Upper lobe of left lung (tissue), 6 donors: ENCODE results near the gene FAT2. TPM values are rescaled to one million over a fixed set of nuclear protein-coding genes. Genes with fewer than 3 reads are reported as not detected.

Experiments
- ATAC-seq, 2 donors: fragments of 200-7000 bp; cut with Tn5 transposase; one replicate each; pipeline ENCODE4 v1.9.1; 2022; ENCODE audit warnings: mild to moderate bottlenecking in 2 of 2, moderate library complexity in 2 of 2; ENCODE audit not compliant: low FRiP score in 2 of 2
- DNase-seq, 2 donors: peaks; one replicate each; pipeline ENCODE4 v3.0.0-alpha.2; 2019 to 2020
- H3K27ac ChIP-seq, 4 donors: fragments of 200-600 bp; sonication (generic); one replicate each; pipeline ENCODE4 v1.5.1; 2016 to 2019
- H3K27me3 ChIP-seq, 4 donors: fragments of 200-600 bp; sonication (generic); one replicate each; pipeline ENCODE4 v1.5.1; 2017 to 2019
- H3K36me3 ChIP-seq, 4 donors: fragments of 200-600 bp; sonication (generic); one replicate each; pipeline ENCODE4 v1.5.1; 2016 to 2019
- H3K4me1 ChIP-seq, 4 donors: fragments of 200-600 bp; sonication (generic); one replicate each; pipeline ENCODE4 v1.5.1; 2018 to 2019
- H3K4me3 ChIP-seq, 4 donors: fragments of 200-600 bp; sonication (generic); one replicate each; pipeline ENCODE4 v1.5.1; 2017 to 2019; ENCODE audit warnings: mild to moderate bottlenecking in 2 of 4, moderate library complexity in 1 of 4
- H3K9me3 ChIP-seq, 4 donors: fragments of 200-600 bp; sonication (generic); one replicate each; pipeline ENCODE4 v1.5.1; 2018 to 2019
- EP300 ChIP-seq, 4 donors: sonication (generic); formaldehyde crosslinking; IDR thresholded peaks; one replicate each; pipeline ENCODE4 v1.5.1; 2017; ENCODE audit warnings: antibody characterized with exemption in 4 of 4, control low read depth in 2 of 4
- POLR2A ChIP-seq, 4 donors: fragments of 450-650 bp; IDR thresholded peaks; one replicate each; pipeline ENCODE4 v1.5.1; 2016 to 2017; ENCODE audit warnings: antibody characterized with exemption in 4 of 4, mild to moderate bottlenecking in 2 of 4
- POLR2AphosphoS5 ChIP-seq, 2 donors: sonication (generic); formaldehyde crosslinking; IDR thresholded peaks; one replicate each; pipeline ENCODE4 v1.5.1; 2017; ENCODE audit warnings: antibody characterized with exemption in 2 of 2
- WGBS, 2 donors: methylation state at CpG; one replicate each; pipeline ENCODE4 v1.1.5; 2017 to 2018; 5-methylcytosine and 5-hydroxymethylcytosine counted together
- total RNA-seq, 6 donors: library from RNA; depleted of rRNA in 4 of 6; stranded (reverse); fragments of >200 nt in 4 of 6; gene quantifications; one replicate each; pipeline versions ENCODE4 v1.1.0 to v1.2.1, GENCODE V29; 2016 to 2021
- TF ChIP-seq, protein P1 (sequence below), 6 experiments: fragments of 450-650 bp in 4 of 6; fragments of 200-600 bp in 2 of 6; sonication (generic) in 2 of 6; IDR thresholded peaks; one replicate each; pipeline ENCODE4 v1.5.1; 2016 to 2019; ENCODE audit warnings: antibody characterized with exemption in 6 of 6
- donor health status: DM: no; HTN: no; CAD: no; lungs with moderate emphysema.
- donor health status: DM: no; HTN: yes; CAD: no; lungs with severe emphysema.

The FAT2 gene
- total RNA-seq, 6 donors from 2014 or later: under 0.01 to 2.3 (median 0.06) TPM; not detected in 1

GRCh38 chr5:151625285-151625684, 34.2 kb upstream of the FAT2 start:
- no peak overlapping the region for H3K4me3 ChIP-seq
- WGBS, 2 donors: 79 to 81% methylated on average over 9 of the region's 9 CpGs
- ATAC-seq (no peak), DNase-seq (no peak)
- no peaks in the 10 kb centered on the region for H3K9me3 ChIP-seq
- no peaks in the 10 kb centered on the region for H3K4me1 ChIP-seq
- no peaks in the 10 kb centered on the region for H3K36me3 ChIP-seq
- no peak for TF ChIP-seq POLR2A (IDR thresholded peaks at IDR 0.05)
- no peak for TF ChIP-seq POLR2AphosphoS5 (IDR thresholded peaks at IDR 0.05)
- TF ChIP-seq, protein P1, sequence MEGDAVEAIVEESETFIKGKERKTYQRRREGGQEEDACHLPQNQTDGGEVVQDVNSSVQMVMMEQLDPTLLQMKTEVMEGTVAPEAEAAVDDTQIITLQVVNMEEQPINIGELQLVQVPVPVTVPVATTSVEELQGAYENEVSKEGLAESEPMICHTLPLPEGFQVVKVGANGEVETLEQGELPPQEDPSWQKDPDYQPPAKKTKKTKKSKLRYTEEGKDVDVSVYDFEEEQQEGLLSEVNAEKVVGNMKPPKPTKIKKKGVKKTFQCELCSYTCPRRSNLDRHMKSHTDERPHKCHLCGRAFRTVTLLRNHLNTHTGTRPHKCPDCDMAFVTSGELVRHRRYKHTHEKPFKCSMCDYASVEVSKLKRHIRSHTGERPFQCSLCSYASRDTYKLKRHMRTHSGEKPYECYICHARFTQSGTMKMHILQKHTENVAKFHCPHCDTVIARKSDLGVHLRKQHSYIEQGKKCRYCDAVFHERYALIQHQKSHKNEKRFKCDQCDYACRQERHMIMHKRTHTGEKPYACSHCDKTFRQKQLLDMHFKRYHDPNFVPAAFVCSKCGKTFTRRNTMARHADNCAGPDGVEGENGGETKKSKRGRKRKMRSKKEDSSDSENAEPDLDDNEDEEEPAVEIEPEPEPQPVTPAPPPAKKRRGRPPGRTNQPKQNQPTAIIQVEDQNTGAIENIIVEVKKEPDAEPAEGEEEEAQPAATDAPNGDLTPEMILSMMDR (IDR thresholded peaks at IDR 0.05): no peak
- no peak for TF ChIP-seq EP300 (IDR thresholded peaks at IDR 0.05)
- no peak overlapping the region for H3K27ac ChIP-seq
- H3K27me3 ChIP-seq: no peaks in the 10 kb centered on the region

- WGBS, 2 donors: 69 to 76% methylated on average over 8 of the region's 8 CpGs
- Histone ChIP-seq H3K4me1 (no peaks in the 10 kb centered on the region), H3K36me3 (no peaks in the 10 kb centered on the region), H3K9me3 (no peaks in the 10 kb centered on the region), H3K27ac (no peak overlapping the region), H3K4me3 (no peak overlapping the region), H3K27me3 (no peaks in the 10 kb centered on the region)
- ATAC-seq (peak in 1 of 2 donors; percentile 55), DNase-seq (no peak)
- TF ChIP-seq, protein P1 (IDR thresholded peaks at IDR 0.05): no peak
- TF ChIP-seq POLR2AphosphoS5 (IDR thresholded peaks at IDR 0.05) (no peak), POLR2A (IDR thresholded peaks at IDR 0.05) (no peak), EP300 (IDR thresholded peaks at IDR 0.05) (no peak)
These were observed 33.3 kb upstream of the FAT2 start for GRCh38 chr5:151624476-151624875.

GRCh38 chr5:151622367-151623088, 31.4 kb upstream of the FAT2 start:
- H3K36me3 ChIP-seq: no peaks in the 10 kb centered on the region
- TF ChIP-seq, protein P1 (IDR thresholded peaks at IDR 0.05): no peak
- no peaks in the 10 kb centered on the region for H3K27me3 ChIP-seq
- no peak overlapping the region for H3K27ac ChIP-seq
- 80 to 81% methylated on average over 12 of the region's 12 CpGs for WGBS, 2 donors
- DNase-seq (peak in 1 of 2 donors; percentile 10), ATAC-seq (no peak)
- H3K4me3 ChIP-seq: no peak overlapping the region
- no peaks in the 10 kb centered on the region for H3K4me1 ChIP-seq
- no peaks in the 10 kb centered on the region for H3K9me3 ChIP-seq

- 81 to 89% methylated on average over 6 of the region's 6 CpGs for WGBS, 2 donors
- no peak overlapping the region for H3K4me3 ChIP-seq
- ATAC-seq: no peak
- TF ChIP-seq EP300 (IDR thresholded peaks at IDR 0.05) (no peak), POLR2A (IDR thresholded peaks at IDR 0.05) (no peak), POLR2AphosphoS5 (IDR thresholded peaks at IDR 0.05) (no peak)
- TF ChIP-seq, protein P1 (IDR thresholded peaks at IDR 0.05): no peak
- H3K9me3 ChIP-seq: no peaks in the 10 kb centered on the region
- H3K4me1 ChIP-seq: no peaks in the 10 kb centered on the region
- no peaks in the 10 kb centered on the region for H3K27me3 ChIP-seq
- no peak overlapping the region for H3K27ac ChIP-seq
- DNase-seq: no peak
- no peaks in the 10 kb centered on the region for H3K36me3 ChIP-seq
These were observed 29.3 kb upstream of the FAT2 start for GRCh38 chr5:151620461-151620840.

DNA sequence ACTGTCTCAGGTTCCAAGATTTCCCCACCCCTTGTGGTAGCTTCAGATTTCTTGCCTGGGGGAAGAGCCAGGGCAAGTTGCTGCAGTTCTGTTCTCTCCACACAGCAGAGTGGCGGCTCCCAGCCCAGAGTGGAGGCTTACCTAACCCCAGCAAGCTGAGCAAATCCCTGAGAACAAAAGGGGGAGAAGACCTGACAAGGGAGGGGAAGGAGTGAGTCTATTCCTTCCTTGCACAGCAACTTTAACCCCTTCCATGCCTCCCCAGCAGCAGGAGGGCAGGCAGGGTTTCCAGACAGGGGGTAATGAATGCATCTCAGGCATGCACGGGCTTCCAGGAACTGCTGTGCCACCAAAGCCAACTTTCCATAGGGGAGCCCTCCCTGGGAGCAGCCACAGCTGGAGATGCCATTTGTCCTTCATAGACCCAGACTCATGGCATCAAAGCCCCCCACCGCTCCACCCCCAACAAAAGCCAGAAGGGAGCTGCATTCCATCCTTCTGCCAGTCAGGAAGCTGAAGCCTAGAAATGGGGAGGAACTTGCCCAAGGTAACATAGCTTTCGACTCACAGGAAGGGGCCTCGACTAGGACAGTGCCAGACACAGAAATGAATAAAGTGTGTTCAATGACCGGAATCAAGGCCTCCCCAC, 28.8 kb upstream of the FAT2 start:
- WGBS, 2 donors: 52 to 57% methylated on average over 6 of the region's 6 CpGs
- no peaks in the 10 kb centered on the region for H3K27me3 ChIP-seq
- no peaks in the 10 kb centered on the region for H3K4me1 ChIP-seq
- TF ChIP-seq EP300 (IDR thresholded peaks at IDR 0.05) (no peak), POLR2AphosphoS5 (IDR thresholded peaks at IDR 0.05) (no peak), POLR2A (IDR thresholded peaks at IDR 0.05) (no peak)
- TF ChIP-seq, protein P1 (IDR thresholded peaks at IDR 0.05): no peak
- no peak overlapping the region for H3K4me3 ChIP-seq
- no peaks in the 10 kb centered on the region for H3K36me3 ChIP-seq
- H3K27ac ChIP-seq: no peak overlapping the region
- ATAC-seq (no peak), DNase-seq (no peak)
- H3K9me3 ChIP-seq: no peaks in the 10 kb centered on the region
